PC-9 (cell line): ENCODE measurements around the gene LRRIQ3.

Experiments
- CTCF ChIP-seq: fragments of 200-600 bp; sonication (generic); conservative IDR thresholded peaks from 2 replicates; pipeline ENCODE4 v1.6.1; 2017; ENCODE audit warnings: mixed run types, antibody characterized with exemption, mild to moderate bottlenecking, moderate library complexity
- EZH2 ChIP-seq: fragments of 200-600 bp; sonication (generic); IDR thresholded peaks from 2 replicates; pipeline ENCODE4 v1.8.0; 2017; ENCODE audit warnings: antibody characterized with exemption, low read depth

- no peak for TF ChIP-seq EZH2
- no peak for TF ChIP-seq CTCF
These were observed at the start of gene LRRIQ3, which contains the start of gene FPGT for GRCh38 chr1:74197657-74198552.
